Neuronal stem cell (in vitro differentiated cells): ENCODE data around the gene SRSF10.

Source experiments
- DNase-seq: peaks from one replicate; pipeline ENCODE4 v3.0.0-alpha.2; 2013; ENCODE audit warnings: low spot score
- H2AFZ ChIP-seq: one replicate; pipeline ENCODE4 v1.6.1; 2013; ENCODE audit warnings: mild to moderate bottlenecking, low read length, inconsistent platforms
- H2AK5ac ChIP-seq: 2 replicates; pipeline ENCODE4 v1.6.1; 2013; ENCODE audit warnings: low read depth, mild to moderate bottlenecking, inconsistent platforms, low read length, moderate library complexity, mixed read lengths
- H2BK120ac ChIP-seq: 2 replicates; pipeline ENCODE4 v1.6.1; 2013; ENCODE audit warnings: low read depth, mild to moderate bottlenecking, inconsistent platforms, low read length, moderate library complexity, mixed read lengths
- H2BK12ac ChIP-seq: one replicate; pipeline ENCODE4 v1.6.1; 2013; ENCODE audit warnings: low read length, inconsistent platforms
- H2BK15ac ChIP-seq: 2 replicates; pipeline ENCODE4 v1.6.1; 2013; ENCODE audit warnings: mild to moderate bottlenecking, low read length, inconsistent platforms, mixed read lengths
- H2BK5ac ChIP-seq: one replicate; pipeline ENCODE4 v1.6.1; 2013; ENCODE audit warnings: inconsistent platforms, mild to moderate bottlenecking, low read length, moderate library complexity
- H3K14ac ChIP-seq: one replicate; pipeline ENCODE4 v1.6.1; 2013; ENCODE audit warnings: low read length, inconsistent platforms
- H3K18ac ChIP-seq: 2 replicates; pipeline ENCODE4 v1.6.1; 2013; ENCODE audit warnings: low read length, inconsistent platforms
- H3K23ac ChIP-seq: 2 replicates; pipeline ENCODE4 v1.6.1; 2013; ENCODE audit warnings: low read depth, mild to moderate bottlenecking, mixed read lengths, low read length, inconsistent platforms; ENCODE audit not compliant: poor library complexity
- H3K27ac ChIP-seq: replicated peaks from 3 replicates; pipeline ENCODE4 v1.5.1; 2013; ENCODE audit warnings: low read length, inconsistent platforms
- H3K27me3 ChIP-seq, 3 experiments: 2 replicates each; pipeline ENCODE4 v1.6.1; 2013; ENCODE audit warnings: low read length in 3 of 3, mild to moderate bottlenecking in 2 of 3, inconsistent platforms in 1 of 3, low read depth in 1 of 3, mixed read lengths in 1 of 3, moderate library complexity in 1 of 3; ENCODE audit not compliant: control insufficient read depth in 3 of 3, insufficient read depth in 3 of 3
- H3K36me3 ChIP-seq, 2 donors: replicated peaks in 1 of 2; 2 replicates each; pipeline ENCODE4 v1.6.1; 2013; ENCODE audit warnings: low read length in 2 of 2; ENCODE audit not compliant: control insufficient read depth in 2 of 2, insufficient read depth in 2 of 2
- H3K4ac ChIP-seq: 2 replicates; pipeline ENCODE4 v1.6.1; 2013; ENCODE audit warnings: inconsistent platforms, mild to moderate bottlenecking, low read length, moderate library complexity
- H3K4me1 ChIP-seq, 2 donors: 1 replicate in 1 of 2; 2 replicates in 1 of 2; pipeline ENCODE4 v1.6.1; 2013; ENCODE audit warnings: low read length in 2 of 2, low read depth in 1 of 2; ENCODE audit not compliant: control insufficient read depth in 2 of 2, insufficient read depth in 1 of 2
- H3K4me2 ChIP-seq: one replicate; pipeline ENCODE4 v1.6.1; 2013; ENCODE audit warnings: mild to moderate bottlenecking, low read length, inconsistent platforms; ENCODE audit not compliant: insufficient read depth, poor library complexity, severe bottlenecking
- H3K4me3 ChIP-seq, 2 donors: 2 replicates each; pipeline ENCODE4 v1.5.1; 2013; ENCODE audit warnings: low read length in 2 of 2, mild to moderate bottlenecking in 2 of 2, inconsistent platforms in 1 of 2, moderate library complexity in 1 of 2
- H3K79me1 ChIP-seq: one replicate; pipeline ENCODE4 v1.6.1; 2013; ENCODE audit warnings: low read depth, mild to moderate bottlenecking, inconsistent platforms, low read length, moderate library complexity
- H3K9ac ChIP-seq: one replicate; pipeline ENCODE4 v1.6.1; 2013; ENCODE audit warnings: mild to moderate bottlenecking, low read depth, low read length, inconsistent platforms; ENCODE audit not compliant: poor library complexity
- H3K9me3 ChIP-seq, 2 donors: replicated peaks in 1 of 2; 2 replicates each; pipeline versions ENCODE3 to v1.6.1; 2013; ENCODE audit warnings: low read length in 2 of 2, mild to moderate bottlenecking in 2 of 2, inconsistent platforms in 1 of 2, low read depth in 1 of 2, mixed read lengths in 1 of 2, moderate library complexity in 1 of 2; ENCODE audit not compliant: control insufficient read depth in 2 of 2, insufficient read depth in 1 of 2
- H4K8ac ChIP-seq: one replicate; pipeline ENCODE4 v1.6.1; 2013; ENCODE audit warnings: low read depth, mild to moderate bottlenecking, inconsistent platforms, low read length, moderate library complexity
- H4K91ac ChIP-seq: one replicate; pipeline ENCODE4 v1.6.1; 2013; ENCODE audit warnings: low read length, low read depth, mild to moderate bottlenecking, inconsistent platforms; ENCODE audit not compliant: poor library complexity
- WGBS, 2 donors: extraction: QIAGEN DNeasy Blood & Tissue Kit; methylation state at CpG; one replicate each; pipeline ENCODE4 v1.1.7; 2013; ENCODE audit warnings: missing lambda C conversion rate in 2 of 2, mixed read lengths in 1 of 2; ENCODE audit not compliant: insufficient read length in 2 of 2, insufficient replicate concordance in 1 of 2; ENCODE audit errors: extremely low coverage in 2 of 2; 5-methylcytosine and 5-hydroxymethylcytosine counted together

SRSF10 gene

GRCh38 chr1:23928789-23929188 lies 51.3 kb downstream of the SRSF10 start:
- Histone ChIP-seq H3K4me1 (peaks cover 0 to 4% of the 10 kb centered on the region in 2 donors), H2BK12ac (no peak overlapping the region), H2BK120ac (no peak overlapping the region), H3K14ac (no peak overlapping the region), H3K4me3 (no peak overlapping the region), H3K23ac (no peak overlapping the region), H3K4me2 (no peak overlapping the region), H3K4ac (no peak overlapping the region), H4K8ac (no peak overlapping the region), H3K79me1 (no peaks in the 10 kb centered on the region), H2BK15ac (no peak overlapping the region), H2AK5ac (no peak overlapping the region), H3K9me3 (no peaks in the 10 kb centered on the region), H3K9ac (no peak overlapping the region), H3K18ac (no peak overlapping the region), H2BK5ac (no peak overlapping the region), H3K27me3 (no peaks in the 10 kb centered on the region), H3K27ac (no peak overlapping the region), H2AFZ (no peak overlapping the region), H3K36me3 (no peaks in the 10 kb centered on the region), H4K91ac (no peak overlapping the region)
- no peak for DNase-seq
- no CpG with 5 or more reads among the region's 4 CpGs for WGBS, 2 donors

- H3K9ac ChIP-seq, result no peak overlapping the region
- H3K79me1 ChIP-seq, result no peaks in the 10 kb centered on the region
- H3K36me3 ChIP-seq, result no peaks in the 10 kb centered on the region
- no peak overlapping the region for H3K14ac ChIP-seq
- no peak overlapping the region for H3K27ac ChIP-seq
- no peak overlapping the region for H4K91ac ChIP-seq
- no peak overlapping the region for H3K4ac ChIP-seq
- H3K4me3 ChIP-seq, result no peak overlapping the region
- no peak overlapping the region for H2BK12ac ChIP-seq
- no peaks in the 10 kb centered on the region for H3K9me3 ChIP-seq
- H3K4me2 ChIP-seq, result no peak overlapping the region
- H2BK120ac ChIP-seq, result no peak overlapping the region
- H2BK5ac ChIP-seq, result no peak overlapping the region
- peaks cover 0 to 4% of the 10 kb centered on the region in 2 donors for H3K4me1 ChIP-seq
- no CpG with 5 or more reads among the region's 1 CpG for WGBS, 2 donors
- H2AFZ ChIP-seq, result no peak overlapping the region
- no peak for DNase-seq
- H3K23ac ChIP-seq, result no peak overlapping the region
- H2AK5ac ChIP-seq, result no peak overlapping the region
- no peak overlapping the region for H2BK15ac ChIP-seq
- H3K18ac ChIP-seq, result no peak overlapping the region
- no peak overlapping the region for H4K8ac ChIP-seq
- H3K27me3 ChIP-seq, result no peaks in the 10 kb centered on the region
Observed at GRCh38 chr1:23927097-23927496, 53.0 kb downstream of the SRSF10 start.

DNA sequence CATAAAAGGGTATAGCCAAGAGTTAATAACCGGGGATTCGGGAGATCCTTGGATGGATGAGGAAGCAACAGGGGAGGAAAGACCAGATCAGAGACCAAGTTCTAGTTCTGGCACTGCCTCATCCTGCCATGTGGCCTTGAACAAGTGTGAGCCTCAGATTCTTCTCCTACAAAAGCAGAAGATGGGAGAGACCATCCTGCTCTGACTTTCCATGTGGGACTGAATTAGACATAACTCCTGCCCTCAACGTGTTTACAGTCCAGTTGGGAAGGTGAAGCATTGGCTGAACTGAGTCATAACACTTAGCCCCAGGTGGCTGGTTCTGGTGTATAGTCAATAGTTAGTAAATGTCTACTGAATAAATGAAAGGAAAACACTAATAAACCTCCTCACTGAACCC lies 54.8 kb downstream of the SRSF10 start:
- Histone ChIP-seq H3K14ac (no peak overlapping the region), H3K79me1 (no peaks in the 10 kb centered on the region), H4K8ac (no peak overlapping the region), H3K23ac (no peak overlapping the region), H3K36me3 (no peaks in the 10 kb centered on the region), H3K4me2 (no peak overlapping the region), H2BK12ac (no peak overlapping the region), H3K9me3 (no peaks in the 10 kb centered on the region), H2BK5ac (no peak overlapping the region), H3K4ac (no peak overlapping the region), H3K4me3 (no peak overlapping the region), H4K91ac (no peak overlapping the region), H3K18ac (no peak overlapping the region), H2AK5ac (no peak overlapping the region), H3K27ac (no peak overlapping the region), H3K4me1 (no peaks in the 10 kb centered on the region), H3K9ac (no peak overlapping the region), H2BK120ac (no peak overlapping the region), H2AFZ (no peak overlapping the region), H3K27me3 (no peaks in the 10 kb centered on the region), H2BK15ac (no peak overlapping the region)
- no CpG with 5 or more reads among the region's 3 CpGs for WGBS, 2 donors
- no peak for DNase-seq

DNA sequence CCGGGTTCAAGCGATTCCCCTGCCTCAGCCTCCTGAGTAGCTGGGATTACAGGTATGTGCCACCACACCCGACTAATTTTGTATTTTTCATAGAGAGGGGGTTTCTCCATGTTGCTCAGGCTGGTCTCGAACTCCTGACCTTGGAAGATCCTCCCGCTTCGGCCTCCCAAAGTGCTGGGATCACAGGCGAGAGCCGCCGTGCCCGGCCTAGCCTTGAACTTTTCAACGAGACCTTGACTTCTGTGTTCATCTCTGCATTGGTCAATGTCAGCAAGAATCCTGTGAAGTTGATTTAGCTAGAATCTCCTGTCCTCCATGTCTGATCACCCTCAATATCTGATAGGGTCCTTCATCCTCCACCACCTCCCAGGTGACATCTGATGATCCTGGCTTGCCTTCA lies 55.5 kb downstream of the SRSF10 start:
- no peak overlapping the region for H3K4ac ChIP-seq

More for the DNA sequence above, 55.5 kb downstream of the SRSF10 start:
- no peak overlapping the region for H4K8ac ChIP-seq
- H3K4me3 ChIP-seq, result no peak overlapping the region
- no peak overlapping the region for H4K91ac ChIP-seq
- H3K9ac ChIP-seq, result no peak overlapping the region
- H2BK5ac ChIP-seq, result no peak overlapping the region
- no peak overlapping the region for H2AFZ ChIP-seq
- no peak overlapping the region for H2BK120ac ChIP-seq
- no peak overlapping the region for H3K23ac ChIP-seq
- H3K27me3 ChIP-seq, result no peaks in the 10 kb centered on the region
- H3K18ac ChIP-seq, result no peak overlapping the region
- H2BK15ac ChIP-seq, result no peak overlapping the region
- no peak for DNase-seq
- H2BK12ac ChIP-seq, result no peak overlapping the region
- no peak overlapping the region for H3K27ac ChIP-seq
- H3K4me2 ChIP-seq, result no peak overlapping the region
- no peaks in the 10 kb centered on the region for H3K4me1 ChIP-seq
- H3K36me3 ChIP-seq, result no peaks in the 10 kb centered on the region
- no peak overlapping the region for H3K14ac ChIP-seq
- no peaks in the 10 kb centered on the region for H3K9me3 ChIP-seq
- no peak overlapping the region for H2AK5ac ChIP-seq
- no peaks in the 10 kb centered on the region for H3K79me1 ChIP-seq
- WGBS, 2 donors, result no CpG with 5 or more reads among the region's 11 CpGs
